ENCODE data around the gene NSD1. TPM values are rescaled to one million over a fixed set of nuclear protein-coding genes. Genes with fewer than 3 reads are reported as not detected.

Gene NSD1
- total RNA-seq, 1 experiment from 2014 or later = 58.8 TPM

GRCh38 chr5:177296581-177296980 lies 163.0 kb downstream of the NSD1 start:
- no peaks in the 10 kb centered on the region for H3K27me3 ChIP-seq (ENCODE audit: insufficient read depth, low read length)
- ATAC-seq (no peak), DNase-seq (ENCODE audit: low read depth, low spot score) (no peak)
- no peak overlapping the region for H3K4me2 ChIP-seq (ENCODE audit: low read length)
- H4K20me1 ChIP-seq (ENCODE audit: insufficient read depth) = no peaks in the 10 kb centered on the region
- no peaks in the 10 kb centered on the region for H3K9me2 ChIP-seq (ENCODE audit: insufficient read depth)
- ChIA-PET POLR2A (no interaction called here), RAD21 (ENCODE audit: low non-redundant PET in 1 of 2, low total read pairs in 2 of 2, uncharacterized antibody in 2 of 2, unreplicated experiment in 2 of 2) (no interaction called here), CTCF (interaction anchor here (2.4 kb wide), 1 partner anchor 13 kb away, joined by 10 read pairs; no protein-coding TSS in a partner anchor)
- intact Hi-C loops (cut with micrococcal nuclease) = no loop called here
- no TSS peak for BruUV-seq (replicated peaks)
- no peaks in the 10 kb centered on the region for H3K79me2 ChIP-seq (ENCODE audit: insufficient read depth, low read length)
- H3K9me3 ChIP-seq (ENCODE audit: control insufficient read depth in 1 of 2, insufficient read depth in 1 of 2, low read depth in 1 of 2, low read length in 2 of 2) = no peaks in the 10 kb centered on the region
- H3K4me3 ChIP-seq (replicated peaks in 1 of 2; ENCODE audit: low read depth in 1 of 2, low read length in 2 of 2) = no peak overlapping the region
- H3K36me3 ChIP-seq (ENCODE audit: control insufficient read depth in 1 of 2, insufficient read depth in 2 of 2, low read length in 2 of 2) = peaks cover 25 to 36% of the 10 kb centered on the region in 2 experiments; a peak in 3 of 4 replicates
- no peak overlapping the region for H3K9ac ChIP-seq (ENCODE audit: low read length)
- H3K27ac ChIP-seq (ENCODE audit: low read depth, low read length) = no peak overlapping the region
- TF ChIP-seq, protein P1, sequence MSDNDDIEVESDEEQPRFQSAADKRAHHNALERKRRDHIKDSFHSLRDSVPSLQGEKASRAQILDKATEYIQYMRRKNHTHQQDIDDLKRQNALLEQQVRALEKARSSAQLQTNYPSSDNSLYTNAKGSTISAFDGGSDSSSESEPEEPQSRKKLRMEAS (IDR thresholded peaks at IDR 0.05) = no peak
- TF ChIP-seq SIN3A (IDR thresholded peaks at IDR 0.05; ENCODE audit: low read depth) = no peak
- no peak for TF ChIP-seq REST (IDR thresholded peaks at IDR 0.05; ENCODE audit: low read depth)
- no peak for TF ChIP-seq SRF (IDR thresholded peaks at IDR 0.05; ENCODE audit: low read depth)
- no peak for TF ChIP-seq EZH2phosphoT487 (IDR thresholded peaks at IDR 0.05; ENCODE audit: borderline replicate concordance)
- TF ChIP-seq ELF1 (IDR thresholded peaks at IDR 0.05; ENCODE audit: borderline replicate concordance, low read depth) = no peak
- TF ChIP-seq EZH2 (IDR thresholded peaks at IDR 0.05) = no peak
- no peak for TF ChIP-seq TCF7L2 (IDR thresholded peaks at IDR 0.05; ENCODE audit: borderline replicate concordance, extremely low read depth, insufficient read depth, insufficient read length)
- TF ChIP-seq ZFX (IDR thresholded peaks at IDR 0.05) = no peak
- TF ChIP-seq POLR2A (IDR thresholded peaks at IDR 0.05; ENCODE audit: borderline replicate concordance, extremely low read depth, insufficient read depth, insufficient read length) = no peak
- TF ChIP-seq, protein P2, sequence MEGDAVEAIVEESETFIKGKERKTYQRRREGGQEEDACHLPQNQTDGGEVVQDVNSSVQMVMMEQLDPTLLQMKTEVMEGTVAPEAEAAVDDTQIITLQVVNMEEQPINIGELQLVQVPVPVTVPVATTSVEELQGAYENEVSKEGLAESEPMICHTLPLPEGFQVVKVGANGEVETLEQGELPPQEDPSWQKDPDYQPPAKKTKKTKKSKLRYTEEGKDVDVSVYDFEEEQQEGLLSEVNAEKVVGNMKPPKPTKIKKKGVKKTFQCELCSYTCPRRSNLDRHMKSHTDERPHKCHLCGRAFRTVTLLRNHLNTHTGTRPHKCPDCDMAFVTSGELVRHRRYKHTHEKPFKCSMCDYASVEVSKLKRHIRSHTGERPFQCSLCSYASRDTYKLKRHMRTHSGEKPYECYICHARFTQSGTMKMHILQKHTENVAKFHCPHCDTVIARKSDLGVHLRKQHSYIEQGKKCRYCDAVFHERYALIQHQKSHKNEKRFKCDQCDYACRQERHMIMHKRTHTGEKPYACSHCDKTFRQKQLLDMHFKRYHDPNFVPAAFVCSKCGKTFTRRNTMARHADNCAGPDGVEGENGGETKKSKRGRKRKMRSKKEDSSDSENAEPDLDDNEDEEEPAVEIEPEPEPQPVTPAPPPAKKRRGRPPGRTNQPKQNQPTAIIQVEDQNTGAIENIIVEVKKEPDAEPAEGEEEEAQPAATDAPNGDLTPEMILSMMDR (IDR thresholded peaks at IDR 0.05 in 2 of 3, conservative IDR thresholded peaks at IDR 0.05 in 1 of 3; ENCODE audit: borderline replicate concordance in 1 of 3, insufficient read depth in 1 of 3, low read depth in 2 of 3, low read length in 2 of 3) = no peak
- no peak for TF ChIP-seq FOSL1 (IDR thresholded peaks at IDR 0.05; ENCODE audit: low read depth)
- no peak for TF ChIP-seq YY1 (IDR thresholded peaks at IDR 0.05; ENCODE audit: extremely low read depth, insufficient replicate concordance, low read depth, low read length)
- no peak for TF ChIP-seq JUND (IDR thresholded peaks at IDR 0.05)
- TF ChIP-seq POLR2AphosphoS5 (IDR thresholded peaks at IDR 0.05; ENCODE audit: low read depth, low read length) = no peak
- no peak for TF ChIP-seq CBX3 (IDR thresholded peaks at IDR 0.05; ENCODE audit: low read depth)
- no peak for TF ChIP-seq SP1 (IDR thresholded peaks at IDR 0.05; ENCODE audit: low read depth)
- TF ChIP-seq, protein P3, sequence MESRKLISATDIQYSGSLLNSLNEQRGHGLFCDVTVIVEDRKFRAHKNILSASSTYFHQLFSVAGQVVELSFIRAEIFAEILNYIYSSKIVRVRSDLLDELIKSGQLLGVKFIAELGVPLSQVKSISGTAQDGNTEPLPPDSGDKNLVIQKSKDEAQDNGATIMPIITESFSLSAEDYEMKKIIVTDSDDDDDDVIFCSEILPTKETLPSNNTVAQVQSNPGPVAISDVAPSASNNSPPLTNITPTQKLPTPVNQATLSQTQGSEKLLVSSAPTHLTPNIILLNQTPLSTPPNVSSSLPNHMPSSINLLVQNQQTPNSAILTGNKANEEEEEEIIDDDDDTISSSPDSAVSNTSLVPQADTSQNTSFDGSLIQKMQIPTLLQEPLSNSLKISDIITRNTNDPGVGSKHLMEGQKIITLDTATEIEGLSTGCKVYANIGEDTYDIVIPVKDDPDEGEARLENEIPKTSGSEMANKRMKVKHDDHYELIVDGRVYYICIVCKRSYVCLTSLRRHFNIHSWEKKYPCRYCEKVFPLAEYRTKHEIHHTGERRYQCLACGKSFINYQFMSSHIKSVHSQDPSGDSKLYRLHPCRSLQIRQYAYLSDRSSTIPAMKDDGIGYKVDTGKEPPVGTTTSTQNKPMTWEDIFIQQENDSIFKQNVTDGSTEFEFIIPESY (IDR thresholded peaks at IDR 0.05; ENCODE audit: extremely low read depth, insufficient replicate concordance, low read length) = no peak
- H3K4me1 ChIP-seq (ENCODE audit: control insufficient read depth in 1 of 2, insufficient read depth in 2 of 2, low read length in 2 of 2) = peaks cover 6 to 28% of the 10 kb centered on the region in 2 experiments
- H2AFZ ChIP-seq (ENCODE audit: low read depth, low read length, poor library complexity, severe bottlenecking) = no peak overlapping the region

All from HCT116 (cell line).